Right lobe of liver (tissue), 4 donors: ENCODE data around the gene AFG1L.

ENCODE experiments used
- POLR2A ChIP-seq: fragments of 450-650 bp; IDR thresholded peaks from one replicate; pipeline ENCODE4 v1.6.1; 2017; ENCODE audit warnings: antibody characterized with exemption, mild to moderate bottlenecking
- TF ChIP-seq, protein P1 (sequence below), 4 donors: fragments of 200-600 bp in 3 of 4; fragments of 450-650 bp in 1 of 4; IDR thresholded peaks; one replicate each; pipeline versions ENCODE4 v1.5.1 to v1.8.0; 2016 to 2022; ENCODE audit warnings: antibody characterized with exemption in 4 of 4, mild to moderate bottlenecking in 2 of 4
- donor health status: DM: no; HTN: no; CAD: no.
- donor health status: DM: no; HTN: no; CAD: no.
- donor health status: DM: no; HTN: yes; CAD: no.

DNA sequence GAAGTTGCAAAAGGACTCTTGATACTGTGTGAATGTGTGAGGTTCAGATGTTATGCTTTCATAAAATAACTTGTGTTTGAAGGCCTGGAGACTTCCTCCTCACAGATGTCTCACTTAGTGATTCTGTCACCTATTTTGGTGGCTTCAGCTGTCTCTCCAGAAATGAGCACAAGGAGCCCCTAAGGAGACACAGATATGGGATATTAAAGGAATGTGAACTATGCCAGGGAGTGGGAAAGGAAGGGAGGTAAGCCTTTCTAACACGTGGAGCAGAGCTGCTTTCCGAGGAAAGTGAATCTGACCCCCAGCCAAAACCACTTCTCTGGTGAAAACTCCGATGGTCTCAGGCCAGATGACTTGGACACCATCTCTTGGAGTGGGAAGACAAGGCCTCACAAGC is 255.4 kb downstream of the AFG1L start:
- TF ChIP-seq, protein P1, sequence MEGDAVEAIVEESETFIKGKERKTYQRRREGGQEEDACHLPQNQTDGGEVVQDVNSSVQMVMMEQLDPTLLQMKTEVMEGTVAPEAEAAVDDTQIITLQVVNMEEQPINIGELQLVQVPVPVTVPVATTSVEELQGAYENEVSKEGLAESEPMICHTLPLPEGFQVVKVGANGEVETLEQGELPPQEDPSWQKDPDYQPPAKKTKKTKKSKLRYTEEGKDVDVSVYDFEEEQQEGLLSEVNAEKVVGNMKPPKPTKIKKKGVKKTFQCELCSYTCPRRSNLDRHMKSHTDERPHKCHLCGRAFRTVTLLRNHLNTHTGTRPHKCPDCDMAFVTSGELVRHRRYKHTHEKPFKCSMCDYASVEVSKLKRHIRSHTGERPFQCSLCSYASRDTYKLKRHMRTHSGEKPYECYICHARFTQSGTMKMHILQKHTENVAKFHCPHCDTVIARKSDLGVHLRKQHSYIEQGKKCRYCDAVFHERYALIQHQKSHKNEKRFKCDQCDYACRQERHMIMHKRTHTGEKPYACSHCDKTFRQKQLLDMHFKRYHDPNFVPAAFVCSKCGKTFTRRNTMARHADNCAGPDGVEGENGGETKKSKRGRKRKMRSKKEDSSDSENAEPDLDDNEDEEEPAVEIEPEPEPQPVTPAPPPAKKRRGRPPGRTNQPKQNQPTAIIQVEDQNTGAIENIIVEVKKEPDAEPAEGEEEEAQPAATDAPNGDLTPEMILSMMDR (IDR thresholded peaks at IDR 0.05) = no peak
- no peak for TF ChIP-seq POLR2A
